HG02981 (cell line): ENCODE measurements around the gene OGFOD2.
A peak's percentile ranks its signal among the peaks of the same experiment; 100 is the strongest.

Experiments used
- ATAC-seq: cut with Tn5 transposase; IDR thresholded peaks from one replicate; pipeline ENCODE4 v1.9.1; 2021; ENCODE audit warnings: mild to moderate bottlenecking, moderate library complexity; ENCODE audit not compliant: unreplicated experiment

Gene OGFOD2

DNA sequence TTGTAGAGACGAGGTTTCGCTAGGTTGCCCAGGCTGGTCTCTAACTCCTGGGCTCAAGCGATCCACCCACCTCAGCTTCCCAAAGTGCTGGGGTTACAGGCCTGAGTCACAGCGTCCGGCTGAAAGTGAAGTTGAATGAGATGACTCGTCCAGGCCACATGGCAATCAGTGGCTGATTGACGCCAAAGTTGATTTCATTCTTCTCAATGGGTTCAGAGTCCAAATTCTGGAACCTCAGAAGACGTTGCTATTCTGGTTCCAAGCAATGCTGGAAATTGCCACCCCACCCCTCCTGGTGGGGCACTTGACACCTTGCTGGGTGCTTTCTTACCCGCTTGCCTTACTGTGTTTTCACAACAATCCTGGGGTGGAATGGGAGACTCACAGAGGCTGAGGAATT, 23.6 kb upstream of the OGFOD2 start:
- no peak for ATAC-seq

DNA sequence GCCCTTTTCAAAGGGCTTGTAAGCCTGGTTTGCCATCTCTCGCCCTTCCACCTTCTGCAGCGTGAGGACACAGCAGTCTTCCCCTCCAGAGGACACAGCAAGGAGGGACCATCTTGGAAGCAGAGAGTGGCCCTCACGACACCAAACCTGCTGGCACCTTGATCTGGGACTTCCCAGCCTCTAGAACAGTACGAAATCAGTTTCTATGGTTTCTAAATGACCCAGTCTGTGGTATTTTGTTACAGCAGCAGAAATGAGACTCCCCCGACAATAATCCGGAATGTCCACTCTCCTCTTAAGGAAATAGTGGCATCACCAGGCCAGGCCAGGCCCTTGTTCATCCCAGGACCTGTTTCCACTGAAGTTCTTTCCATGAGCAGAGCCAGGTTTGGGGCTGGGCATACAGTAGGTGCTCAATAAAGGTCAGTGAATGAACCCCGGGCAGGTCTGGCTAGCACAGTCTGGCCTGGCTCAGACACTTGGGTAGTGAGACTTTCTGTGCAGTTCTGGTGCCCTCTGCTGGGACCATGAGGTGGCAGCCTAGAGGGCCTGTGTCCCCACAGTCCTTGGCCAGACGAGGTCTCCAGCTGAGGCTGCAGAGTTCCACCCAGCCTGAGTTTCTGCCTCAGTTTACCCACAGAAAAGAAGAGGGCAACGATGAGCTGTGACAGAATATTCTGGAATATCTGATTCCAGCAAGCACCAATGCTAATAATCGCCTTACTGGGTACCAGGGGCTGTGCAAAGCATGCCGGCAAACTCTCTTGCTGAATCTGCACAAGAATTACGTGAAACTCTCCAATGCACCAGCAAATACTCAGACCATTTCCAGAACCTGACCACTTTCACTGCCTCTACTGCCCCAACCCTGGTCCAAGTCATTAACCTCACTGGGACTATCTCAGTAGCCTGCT, 22.8 kb upstream of the OGFOD2 start:
- peak; percentile 81 for ATAC-seq

DNA sequence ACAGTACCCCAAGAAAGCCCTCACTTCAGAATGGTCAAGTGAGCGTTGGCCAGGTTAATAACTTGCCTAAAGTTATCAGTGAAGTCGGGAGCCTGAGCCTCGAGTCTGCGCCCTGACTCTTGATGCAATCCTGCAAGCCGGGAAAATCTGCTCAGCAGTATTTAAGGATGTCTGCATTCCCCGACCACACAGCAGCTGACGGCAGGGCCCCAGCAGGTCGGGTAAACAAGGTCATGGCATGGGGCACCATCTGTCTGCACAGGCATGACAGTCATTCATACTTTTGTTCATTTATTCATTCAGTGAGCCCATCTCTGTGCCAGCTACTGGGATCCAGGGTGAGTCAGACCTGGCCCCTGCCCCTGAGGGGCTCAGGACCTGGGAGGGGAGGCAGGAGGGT, 19.9 kb upstream of the OGFOD2 start:
- no peak for ATAC-seq

DNA sequence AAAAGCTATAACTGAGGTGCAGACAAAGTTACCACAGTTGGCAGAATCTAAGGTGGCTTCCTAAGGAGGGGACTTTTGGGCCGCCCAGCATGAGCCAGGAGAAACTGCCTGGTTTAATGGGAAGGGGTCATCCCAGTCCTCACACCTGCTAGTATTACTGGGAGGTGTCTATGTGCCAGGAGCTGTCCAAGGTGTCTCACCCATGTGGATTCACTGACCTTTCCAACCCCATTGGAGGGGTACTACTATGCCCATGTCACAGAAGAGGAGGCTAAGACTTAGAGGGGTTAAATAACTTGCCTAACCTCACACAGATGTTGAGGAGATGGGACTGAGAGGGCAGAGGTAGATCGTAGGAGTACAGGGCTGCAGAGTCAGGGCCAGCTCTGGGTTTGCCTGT, 19.0 kb upstream of the OGFOD2 start:
- no peak for ATAC-seq

DNA sequence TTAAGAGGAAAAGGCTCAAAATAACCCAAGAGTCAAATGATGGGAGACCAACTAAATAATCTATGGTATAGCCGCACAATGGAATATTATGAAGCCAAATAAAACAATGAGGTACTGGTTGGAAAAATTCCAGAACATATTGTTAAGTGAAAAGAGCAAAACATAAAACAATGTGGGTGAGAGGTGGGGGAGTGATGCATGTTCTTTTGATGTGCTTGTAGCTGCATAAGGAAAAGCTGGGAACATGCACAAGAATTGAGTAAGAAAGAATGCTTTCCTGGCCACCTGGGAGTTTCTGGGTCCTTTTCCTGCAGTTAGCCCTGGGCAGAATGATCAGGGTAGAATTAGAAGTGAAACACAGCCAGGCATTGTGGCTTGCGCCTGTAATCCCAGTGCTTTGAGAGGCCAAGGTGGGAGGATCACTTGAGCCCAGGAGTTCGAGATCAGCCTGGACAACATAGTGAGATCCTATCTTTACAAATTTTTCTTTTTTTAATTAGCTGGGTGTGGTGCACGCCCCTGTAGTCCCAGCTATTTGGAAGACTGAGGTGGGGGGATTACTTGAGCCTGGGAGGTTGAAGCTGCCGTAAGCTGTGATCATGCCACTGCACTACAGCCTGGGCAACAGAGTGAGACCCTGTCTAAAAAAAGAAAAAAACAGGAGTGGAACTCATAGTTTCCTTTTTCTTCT, 16.7 kb upstream of the OGFOD2 start:
- no peak for ATAC-seq

DNA sequence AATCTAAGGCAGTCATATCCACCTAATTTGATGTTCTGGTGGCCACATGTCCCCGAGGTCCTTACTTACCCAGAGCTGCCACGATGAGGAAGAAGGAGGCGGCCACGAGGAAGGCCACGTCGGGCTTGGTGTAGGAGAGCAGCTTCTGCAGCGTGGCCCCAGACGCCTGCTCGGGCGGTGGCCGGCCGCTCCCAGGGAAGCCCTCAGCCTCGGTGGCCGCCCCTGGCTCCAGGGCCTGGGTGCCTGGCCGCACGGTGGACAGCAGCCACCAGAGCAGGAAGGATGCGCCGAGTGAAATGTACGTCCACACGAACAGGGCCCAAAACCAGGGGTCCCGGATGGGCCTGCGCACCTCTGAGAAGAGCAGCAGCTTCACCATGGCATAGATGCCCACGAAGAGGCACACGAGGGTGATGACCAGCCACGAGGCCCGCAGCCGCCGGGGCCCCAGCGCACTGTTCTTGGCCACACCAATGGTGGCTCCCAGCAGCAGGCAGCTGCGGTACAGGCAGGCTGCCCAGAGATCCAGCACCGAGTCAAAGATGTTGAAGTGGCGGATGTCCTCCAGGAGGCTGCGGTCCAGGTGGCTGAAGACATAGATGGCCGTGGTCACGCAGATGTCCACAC, 15.4 kb upstream of the OGFOD2 start:
- no peak for ATAC-seq

DNA sequence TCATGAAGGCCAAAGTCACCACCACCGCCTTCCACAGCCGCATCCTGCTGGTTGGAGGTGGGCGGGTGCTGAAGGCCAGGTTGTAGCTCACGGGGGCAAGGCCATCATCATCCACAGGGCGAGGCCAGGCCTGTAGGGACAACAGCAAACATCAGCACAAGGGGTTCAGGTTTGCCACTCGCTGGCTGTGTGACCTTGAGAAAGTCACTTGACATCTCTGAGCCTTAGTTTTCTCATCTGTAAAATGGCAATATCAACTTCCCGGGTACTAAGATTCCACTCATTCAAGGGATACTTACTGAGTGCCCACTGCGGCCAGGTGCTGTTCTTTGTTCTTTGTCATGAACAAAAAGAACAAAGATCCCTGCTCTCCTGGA, 14.9 kb upstream of the OGFOD2 start:
- ATAC-seq: no peak

DNA sequence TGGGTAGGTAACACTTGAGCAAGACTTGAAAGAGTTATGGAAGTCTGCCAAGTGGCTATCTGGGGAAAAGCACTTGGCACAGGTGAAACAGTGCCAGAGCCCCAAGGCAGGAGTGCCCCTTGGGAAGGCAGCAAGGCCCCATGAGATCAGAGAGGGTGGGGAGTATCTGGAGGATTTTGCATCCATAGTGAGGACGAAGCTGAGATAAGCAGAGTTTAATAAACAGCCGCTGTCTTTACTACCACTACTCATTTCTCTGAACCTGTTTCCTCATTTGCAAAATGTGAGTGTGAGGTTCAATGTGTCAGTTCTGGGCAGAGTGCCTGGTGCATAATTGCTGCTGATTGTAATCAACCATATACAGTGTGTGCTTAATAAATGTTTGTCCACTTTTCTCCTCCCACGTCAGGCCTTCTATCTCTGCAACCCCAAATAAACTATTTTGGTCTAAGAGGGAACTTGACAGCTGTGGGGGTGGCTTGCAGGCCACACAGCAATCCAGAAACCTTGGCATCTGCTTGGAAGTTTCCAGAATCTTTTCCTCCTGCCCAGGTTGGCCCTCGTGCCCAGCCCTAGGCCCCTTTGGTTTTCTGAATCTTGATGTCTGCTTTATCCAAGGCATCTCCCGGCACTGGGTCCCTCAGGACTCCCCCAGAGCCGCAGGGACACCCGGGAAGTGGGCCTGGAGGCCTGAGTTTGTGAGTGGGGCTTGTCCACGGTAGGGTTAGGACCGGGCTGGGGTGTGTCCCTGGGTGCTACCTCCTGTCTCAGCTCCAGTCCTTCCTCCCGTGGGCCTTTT, 13.3 kb upstream of the OGFOD2 start:
- no peak for ATAC-seq

DNA sequence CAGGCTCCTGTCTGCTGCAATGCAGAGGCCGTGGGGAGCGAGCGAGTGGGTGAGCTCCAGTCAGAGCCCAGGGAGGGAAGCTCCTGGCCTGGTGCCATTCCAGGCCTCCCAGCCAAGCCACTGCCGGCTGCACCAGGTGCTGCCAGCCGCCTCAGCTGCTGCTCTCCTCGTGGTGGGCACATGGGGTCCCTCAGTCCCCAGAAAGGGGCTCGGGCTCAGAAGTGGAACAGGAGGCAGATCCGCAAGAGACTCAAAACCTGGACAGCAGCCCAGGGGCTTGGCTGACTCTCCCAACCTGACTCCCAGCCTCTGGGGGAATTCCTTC, 11.1 kb upstream of the OGFOD2 start:
- ATAC-seq: no peak

DNA sequence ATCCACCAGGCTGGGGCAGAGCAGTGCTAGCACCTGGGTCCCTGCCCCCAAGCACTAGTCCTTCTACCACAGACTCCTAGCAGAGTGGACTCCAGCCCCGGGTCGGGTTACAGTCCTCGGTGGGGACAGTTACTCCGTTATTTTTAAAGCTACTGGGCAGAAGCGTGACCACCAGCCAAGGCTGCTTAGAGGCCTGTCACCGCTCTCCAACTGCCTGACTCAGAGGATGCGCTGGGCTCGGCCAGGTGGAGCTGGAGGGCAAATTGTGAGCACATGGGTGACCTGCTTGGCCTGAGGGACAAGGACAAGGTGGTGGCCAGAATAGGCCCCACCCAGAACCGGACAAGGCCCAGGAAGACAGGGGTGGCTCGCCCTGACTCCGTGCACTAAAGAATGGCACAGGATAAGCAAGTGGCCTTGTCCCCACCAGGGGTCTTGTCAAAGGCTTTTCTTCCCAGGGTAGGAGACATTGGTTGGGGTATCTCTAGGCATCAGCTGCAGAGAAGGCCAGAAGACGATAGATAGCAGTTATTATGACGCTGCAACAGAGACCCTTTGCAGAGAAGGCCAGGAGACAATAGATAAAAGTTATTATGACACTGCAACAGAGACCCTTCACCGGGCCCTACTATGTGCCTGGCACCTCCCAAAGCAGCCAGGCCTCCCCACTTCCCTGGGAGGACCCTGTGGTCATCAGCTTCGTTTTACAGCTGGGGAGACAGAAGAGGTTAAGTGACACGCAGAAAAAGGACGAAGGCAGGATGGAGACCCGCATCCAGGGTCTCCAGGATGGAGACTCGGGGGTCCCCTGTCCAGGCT, 10.4 kb upstream of the OGFOD2 start:
- no peak for ATAC-seq

DNA sequence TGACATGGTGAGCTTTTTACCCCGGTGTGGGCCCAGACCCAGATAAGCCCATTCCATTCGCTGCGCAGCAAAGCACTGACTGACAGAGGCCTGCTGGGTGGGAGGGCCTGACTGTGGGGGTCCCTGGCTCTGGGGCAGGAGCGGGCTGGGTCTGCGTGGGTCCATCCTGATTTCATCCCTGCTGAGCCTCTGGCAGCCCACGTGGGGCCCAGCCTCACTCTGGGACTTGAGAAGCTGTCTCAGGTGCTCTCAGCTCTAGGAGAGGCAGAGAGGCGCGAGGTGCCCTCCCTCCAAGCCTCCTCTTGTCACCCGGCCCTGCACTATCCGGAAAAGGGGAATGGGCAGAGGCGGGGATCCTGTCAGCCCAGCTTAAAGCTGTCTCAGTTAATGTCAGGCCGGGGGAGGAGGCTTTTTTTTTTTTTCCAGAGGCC, 9.7 kb upstream of the OGFOD2 start:
- ATAC-seq: no peak

DNA sequence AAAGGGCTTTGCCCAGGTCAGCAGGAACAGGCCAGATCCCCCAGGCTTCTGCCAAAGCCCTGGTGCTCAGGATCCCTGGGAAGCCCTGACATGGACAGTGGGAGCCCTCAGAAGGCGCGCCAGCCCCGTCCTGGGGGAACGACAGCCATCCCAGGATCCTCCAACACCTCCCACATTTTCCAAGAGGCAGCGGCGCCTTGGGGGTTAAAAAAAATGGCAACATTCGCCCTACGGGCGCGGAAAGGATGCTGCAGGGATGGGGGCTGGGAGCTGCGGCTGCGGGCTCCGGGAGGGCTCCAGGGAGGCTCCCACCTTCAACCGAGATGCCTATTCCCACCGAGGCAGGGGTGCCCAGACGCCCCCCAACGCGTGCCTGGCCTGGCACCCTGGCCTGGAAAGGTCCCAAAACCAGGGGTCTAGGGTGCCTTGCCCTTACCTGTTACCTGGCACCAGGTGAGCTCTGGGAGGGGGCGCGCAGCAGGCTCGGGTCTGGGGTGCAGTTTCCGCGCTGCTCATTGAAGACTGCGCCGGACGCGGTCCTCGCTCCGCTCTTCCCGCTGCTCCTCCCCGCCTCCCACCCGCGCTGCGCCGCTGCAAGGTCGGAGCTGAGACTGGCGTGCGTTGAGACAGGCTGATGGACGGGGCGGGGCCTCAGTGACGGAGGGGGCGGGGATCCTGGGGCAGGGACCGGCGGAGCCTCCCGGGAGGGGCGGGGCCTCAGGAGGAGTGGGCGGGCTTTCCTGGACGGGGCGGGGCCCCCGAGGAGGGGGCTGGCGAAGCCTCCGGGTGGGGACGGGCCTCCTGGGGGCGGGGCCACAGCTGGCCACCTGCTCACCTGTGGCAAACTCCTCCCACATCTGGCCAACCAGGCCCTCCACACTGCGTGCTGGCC, 8.9 kb upstream of the OGFOD2 start, which contains the start of gene ABCB9:
Gene ABCB9, minus strand, starts transcription at position 613 of the 892 bp plus-strand sequence. CDS start 6,228 bp downstream, outside the sequence.
- ATAC-seq: peak; percentile 83

DNA sequence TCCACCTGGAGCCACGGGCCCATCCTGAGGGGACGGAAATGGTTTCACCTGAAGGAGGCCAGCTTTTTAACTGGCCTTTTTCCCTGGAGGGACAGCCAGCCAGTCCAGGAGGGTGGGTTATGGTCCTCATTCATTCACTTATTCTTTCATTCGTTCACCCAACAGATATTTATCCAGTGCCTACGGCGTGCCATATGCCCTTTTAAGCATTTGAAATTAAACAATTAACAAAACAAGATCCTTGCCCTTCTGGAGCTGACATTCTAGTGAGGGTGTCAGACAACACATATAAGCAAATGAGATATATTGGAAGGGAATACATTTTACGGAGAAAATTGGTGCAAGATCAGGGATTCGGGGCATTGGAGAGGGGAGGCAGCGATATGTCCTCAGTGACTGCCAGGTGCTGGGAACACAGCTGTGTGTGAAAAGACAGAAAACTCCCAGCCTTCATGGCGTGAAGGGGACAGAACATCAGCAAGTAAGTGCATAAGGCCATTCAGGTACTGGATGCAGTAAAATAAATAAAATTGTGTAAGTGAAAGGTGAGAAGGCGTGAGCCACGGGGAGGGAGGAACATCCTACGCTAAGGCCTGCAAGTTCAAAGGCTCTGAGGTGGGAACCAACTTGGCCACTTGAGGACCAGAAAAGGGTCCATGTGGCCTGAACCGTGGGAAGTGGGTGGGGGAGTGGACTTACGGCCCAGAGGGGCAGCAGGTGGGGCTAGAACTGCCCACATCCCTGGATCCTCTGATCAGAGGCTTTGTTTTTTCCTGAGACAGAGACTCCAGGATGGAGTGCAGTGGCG, 8.1 kb upstream of the OGFOD2 start:
- no peak for ATAC-seq

DNA sequence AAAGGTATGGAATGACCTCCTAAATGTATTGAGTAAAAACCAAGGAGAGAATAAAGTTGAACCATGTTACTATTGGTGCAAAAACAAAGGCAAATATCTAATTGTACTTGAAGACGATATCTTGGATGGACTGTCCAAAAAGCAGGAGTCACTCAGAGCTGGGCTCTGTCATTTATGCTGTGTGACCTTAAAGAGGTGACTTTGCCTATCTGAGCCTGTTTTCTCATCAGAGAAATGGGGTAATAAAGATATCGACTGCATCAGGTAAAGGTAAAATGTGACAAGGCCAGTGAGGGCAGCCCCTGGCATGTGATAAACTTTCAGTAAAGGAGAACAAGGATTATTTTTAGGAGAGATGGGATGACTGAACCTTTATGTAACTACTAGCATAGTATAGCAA, 6.9 kb upstream of the OGFOD2 start:
- ATAC-seq: no peak

DNA sequence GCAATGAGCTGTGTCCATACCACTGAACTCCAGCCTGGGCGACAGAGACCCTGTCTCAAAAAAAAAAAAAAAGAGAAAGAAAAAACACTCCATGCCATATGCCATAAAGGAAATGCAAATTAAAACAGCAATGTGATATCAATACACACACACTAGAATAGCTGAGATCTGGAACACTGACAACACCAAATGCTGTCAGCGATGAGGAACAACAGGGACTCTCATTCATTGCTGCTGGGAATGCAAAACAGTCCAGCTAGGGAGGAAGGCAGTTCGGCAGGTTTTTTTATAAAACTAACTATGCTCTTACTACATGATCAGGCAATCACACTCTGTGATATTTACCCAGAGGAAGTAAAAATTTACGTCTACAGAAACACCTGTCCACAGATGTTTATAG, 5.4 kb upstream of the OGFOD2 start:
- no peak for ATAC-seq

DNA sequence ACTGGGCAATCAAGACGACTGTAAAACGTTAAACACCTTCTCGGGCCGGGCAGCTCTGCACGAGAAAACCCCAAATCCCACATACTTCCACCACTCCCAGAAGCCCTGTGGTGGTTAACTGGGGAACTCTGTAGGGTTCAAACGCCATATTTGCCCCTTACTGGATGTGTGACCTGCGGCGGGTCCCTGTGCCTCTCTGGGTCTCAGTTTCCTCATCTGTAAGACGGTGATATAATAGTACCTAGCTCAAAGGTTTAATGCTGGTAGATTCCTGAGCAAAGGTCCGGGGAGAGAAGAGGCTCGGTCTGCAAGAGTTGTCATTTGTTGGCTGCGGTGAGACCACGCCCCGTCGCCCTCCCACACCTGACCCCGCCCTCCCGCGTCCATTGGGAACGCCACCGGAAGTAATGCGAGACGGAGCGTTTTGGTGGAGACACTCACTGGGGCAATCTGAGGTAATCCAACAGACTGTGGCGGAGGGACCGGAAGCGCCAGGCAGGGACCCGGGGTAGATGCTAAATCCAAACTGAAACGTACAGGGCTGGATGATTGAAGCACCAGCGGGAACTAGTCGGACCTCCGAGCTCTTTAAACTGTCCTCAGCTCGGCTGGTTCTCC, 661 bp upstream of the OGFOD2 start:
- peak; percentile 73 for ATAC-seq

DNA sequence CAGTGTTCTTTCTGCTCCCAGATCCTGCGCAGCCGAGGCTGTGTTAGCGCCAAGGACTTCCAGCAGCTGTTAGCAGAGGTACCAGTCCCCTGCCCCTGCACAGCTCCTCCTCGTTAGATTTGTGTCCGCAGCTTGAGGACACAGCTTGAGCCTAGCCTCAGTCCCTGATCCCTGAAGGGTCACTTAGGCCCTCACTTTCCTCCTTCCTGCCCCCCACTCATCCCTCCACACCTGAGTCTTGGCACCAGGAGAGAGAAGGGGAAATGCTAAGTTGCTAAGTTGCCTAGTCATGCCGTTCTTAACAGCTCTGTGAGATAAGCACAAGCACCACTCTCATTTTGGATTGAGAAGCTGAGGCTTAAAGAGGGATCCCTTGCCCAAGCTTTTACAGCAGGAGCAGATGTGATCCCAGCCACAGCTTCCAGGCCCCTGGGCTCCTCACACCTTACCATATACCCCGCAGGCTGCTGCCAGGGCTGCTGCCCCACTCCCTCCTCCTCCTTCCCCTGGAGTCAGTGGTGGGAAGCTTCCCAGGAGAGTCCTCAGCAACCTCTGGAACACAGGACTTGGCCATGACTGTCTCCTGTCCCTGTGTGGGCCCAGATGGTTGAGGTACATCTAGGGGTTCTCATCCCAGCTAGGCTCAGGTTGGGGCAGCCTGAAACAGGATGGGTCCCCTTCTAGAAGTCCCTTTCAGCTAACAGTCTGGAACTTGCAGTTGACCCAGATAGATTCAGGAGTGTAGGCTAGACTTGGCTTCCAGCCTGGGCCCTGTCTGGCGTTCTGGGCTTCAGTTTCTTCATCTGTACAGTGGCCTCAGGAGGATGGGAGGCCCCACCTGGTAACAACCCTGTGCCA, 975 bp downstream of the OGFOD2 start:
- ATAC-seq: no peak
